HG02938 (cell line): ENCODE data around the gene UBR1.
"Not testable (repeated sequence)": the region's sequence is repeated elsewhere in the genome, so short reads cannot be mapped to it uniquely, and the experiment has no call there.

ENCODE experiments used
- ATAC-seq: cut with Tn5 transposase; IDR thresholded peaks from one replicate; pipeline ENCODE4 v1.9.1; 2021; ENCODE audit warnings: mild to moderate bottlenecking, moderate library complexity; ENCODE audit not compliant: unreplicated experiment

The UBR1 gene

DNA sequence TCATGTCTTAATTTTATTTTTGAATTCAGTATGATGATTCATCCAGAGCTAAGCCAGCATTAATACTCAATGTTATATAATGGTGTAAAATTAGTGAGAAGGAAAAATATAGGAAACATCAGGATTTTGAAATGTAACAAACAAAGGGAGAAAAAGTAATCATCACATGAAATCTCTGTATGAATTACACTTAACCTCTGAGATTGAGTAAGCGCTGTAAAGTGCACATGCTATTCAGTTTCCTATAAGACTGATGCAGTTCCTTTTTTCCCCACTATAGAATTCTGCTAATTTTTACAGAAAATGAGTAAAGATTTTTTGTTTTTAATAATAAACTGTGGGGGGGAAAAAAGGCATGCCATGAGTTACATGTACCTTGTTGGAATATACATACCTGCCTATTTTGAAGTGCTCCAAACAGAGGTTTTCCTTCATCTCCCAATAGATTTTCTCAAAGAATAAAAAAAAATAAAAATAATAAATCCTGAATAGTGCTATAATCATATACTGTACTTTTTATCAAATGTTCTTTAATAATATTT, 121.3 kb downstream of the UBR1 start:
- no peak for ATAC-seq

DNA sequence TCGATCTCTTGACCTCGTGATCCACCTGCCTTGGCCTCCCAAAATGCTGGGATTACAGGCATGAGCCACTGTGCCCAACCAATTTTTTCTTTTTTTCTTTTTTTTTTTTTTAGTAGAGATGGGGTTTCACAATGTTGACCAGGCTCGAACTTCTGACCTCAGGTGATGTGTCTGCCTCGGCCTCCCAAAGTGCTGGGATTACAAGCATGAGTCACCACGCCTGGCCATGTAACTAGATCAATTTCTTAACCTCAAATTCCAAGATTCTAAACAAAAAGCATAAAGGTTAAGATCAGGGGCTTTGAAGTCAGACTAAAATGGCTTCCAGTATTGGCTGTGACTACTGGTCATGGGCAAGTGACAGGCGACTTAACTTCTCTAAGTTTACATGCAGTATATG, 126.7 kb downstream of the UBR1 start:
- not testable (repeated sequence) for ATAC-seq

DNA sequence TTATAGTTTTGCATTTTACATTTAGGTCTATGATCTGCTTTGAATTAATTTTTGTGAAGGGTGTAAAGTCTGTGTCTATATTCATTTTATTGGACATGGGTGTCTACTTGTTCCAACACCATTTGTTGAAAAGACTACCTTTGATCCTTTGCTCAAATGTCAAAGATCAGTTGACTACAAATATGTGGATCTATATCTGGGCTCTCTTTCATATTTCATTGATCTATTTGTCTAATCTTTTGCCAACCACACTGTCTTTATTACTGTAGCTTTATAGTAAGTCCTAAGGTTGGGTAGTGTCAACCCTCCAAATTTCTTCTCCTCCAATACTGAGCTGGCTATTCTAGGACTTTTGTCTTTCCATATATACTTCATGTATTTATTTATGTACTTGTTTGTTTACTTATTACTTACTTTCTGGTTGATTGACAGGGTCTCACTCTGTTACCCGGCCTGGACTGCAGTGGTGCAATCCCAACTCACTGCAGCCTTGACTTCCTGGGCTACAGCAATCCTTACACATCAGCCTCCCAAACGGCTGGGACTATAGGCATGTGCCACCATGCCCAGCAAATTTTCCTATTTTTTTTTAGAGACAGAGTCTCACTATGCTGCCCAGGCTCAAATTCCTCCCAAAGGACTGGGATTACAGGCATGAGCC, 131.5 kb downstream of the UBR1 start:
- ATAC-seq, result no peak

DNA sequence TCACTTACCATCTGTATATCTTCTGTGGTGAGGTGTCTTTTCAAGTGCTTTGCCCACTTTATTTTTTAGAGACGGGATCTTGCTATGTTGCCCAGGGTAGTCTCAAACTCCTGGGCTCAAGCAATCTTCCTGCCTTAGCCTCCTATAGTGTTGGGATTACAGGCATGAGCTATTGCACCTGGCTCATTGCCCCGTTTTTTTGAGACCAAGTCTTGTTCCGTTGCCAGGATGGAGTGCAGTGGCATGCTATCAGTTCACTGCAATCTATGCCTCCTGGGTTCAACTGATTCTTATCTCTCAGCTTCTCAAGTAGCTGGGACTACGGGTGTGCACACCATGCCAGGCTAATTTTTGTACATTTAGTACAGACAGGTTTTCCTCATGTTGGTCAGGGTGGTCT, 132.7 kb downstream of the UBR1 start:
- ATAC-seq, result no peak

DNA sequence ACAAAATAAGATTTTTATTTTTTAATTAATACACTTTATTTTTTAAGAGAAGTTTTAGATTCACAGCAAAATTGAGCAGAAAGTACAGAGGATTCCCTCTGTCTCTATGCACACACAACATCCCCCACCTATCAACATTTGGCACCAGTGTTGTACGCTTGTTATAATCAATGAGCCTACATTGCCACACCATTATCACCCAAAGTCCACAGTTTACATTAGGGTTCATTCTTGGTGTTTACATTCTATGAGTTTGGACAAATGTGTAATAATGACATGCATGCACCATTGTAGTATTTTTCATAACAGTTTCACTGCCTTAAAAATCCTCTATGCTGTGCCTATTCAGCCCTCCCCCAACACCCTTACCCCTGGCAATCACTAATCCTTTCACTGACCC, 134.0 kb downstream of the UBR1 start:
- no peak for ATAC-seq

DNA sequence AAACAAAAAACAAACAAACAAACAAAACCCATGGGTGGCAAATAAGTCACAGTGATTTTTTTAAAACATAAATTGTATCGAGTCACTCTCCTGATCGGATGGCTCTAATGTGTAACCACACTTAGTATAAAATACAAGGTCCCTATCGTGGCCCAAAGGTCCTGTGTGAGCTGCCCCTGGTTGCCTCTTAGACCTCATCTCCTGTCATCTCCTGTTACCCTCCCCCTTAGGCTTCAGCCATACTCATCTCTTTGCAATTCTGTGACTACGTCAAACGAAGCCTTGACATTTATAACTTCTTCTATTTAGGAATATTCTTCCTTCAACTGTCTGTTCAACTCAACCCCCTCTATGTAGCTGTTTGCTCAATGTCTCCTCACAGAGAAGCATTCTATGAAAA, 141.4 kb downstream of the UBR1 start:
- ATAC-seq, result no peak

DNA sequence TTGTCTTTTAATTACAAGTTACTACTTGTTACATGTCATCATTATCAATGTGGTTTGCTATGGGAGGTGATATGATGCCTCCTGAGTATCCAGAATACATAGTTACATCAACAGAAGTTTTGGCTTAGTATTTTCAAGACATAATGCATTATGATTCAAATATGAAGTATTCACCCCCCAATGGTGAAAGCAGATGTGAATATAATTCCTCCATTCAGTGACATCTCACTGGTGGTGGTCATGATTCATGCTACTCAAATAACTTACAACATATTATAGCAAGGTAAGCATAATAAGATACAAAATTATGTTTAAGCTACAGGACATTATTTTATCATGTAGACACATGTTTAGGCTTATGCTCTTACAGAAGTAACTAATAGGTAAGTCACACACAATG, 150.3 kb downstream of the UBR1 start:
- ATAC-seq, result no peak

DNA sequence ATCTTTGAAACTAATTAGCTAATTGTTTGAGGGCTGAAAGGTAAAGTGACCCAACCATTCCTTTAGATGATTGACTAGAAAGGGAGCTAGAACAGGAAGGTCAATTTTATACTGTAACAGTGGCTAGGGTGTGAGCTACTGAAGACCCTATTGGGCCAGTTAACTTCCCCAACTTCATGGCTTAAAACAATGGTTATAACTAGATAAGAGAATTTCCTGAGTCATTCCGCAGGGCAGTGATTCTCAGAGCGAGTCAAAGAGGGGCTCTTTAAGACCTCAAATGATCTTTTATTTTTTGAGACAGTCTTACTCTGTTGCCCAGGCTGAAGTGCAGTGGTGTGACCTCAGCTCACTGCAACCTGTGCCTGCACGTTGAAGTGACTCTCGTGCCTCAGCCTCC, 151.5 kb downstream of the UBR1 start:
- ATAC-seq, result no peak

DNA sequence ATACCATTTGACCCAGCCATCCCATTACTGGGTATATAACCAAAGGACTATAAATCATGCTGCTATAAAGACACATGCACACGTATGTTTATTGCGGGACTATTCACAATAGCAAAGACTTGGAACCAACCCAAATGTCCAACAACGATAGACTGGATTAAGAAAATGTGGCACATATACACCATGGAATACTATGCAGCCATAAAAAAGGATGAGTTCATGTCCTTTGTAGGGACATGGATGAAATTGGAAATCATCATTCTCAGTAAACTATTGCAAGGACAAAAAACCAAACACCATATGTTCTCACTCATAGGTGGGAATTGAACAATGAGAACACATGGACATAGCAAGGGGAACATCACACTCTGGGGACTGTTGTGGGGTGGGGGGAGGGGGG, 156.9 kb downstream of the UBR1 start:
- not testable (repeated sequence) for ATAC-seq

DNA sequence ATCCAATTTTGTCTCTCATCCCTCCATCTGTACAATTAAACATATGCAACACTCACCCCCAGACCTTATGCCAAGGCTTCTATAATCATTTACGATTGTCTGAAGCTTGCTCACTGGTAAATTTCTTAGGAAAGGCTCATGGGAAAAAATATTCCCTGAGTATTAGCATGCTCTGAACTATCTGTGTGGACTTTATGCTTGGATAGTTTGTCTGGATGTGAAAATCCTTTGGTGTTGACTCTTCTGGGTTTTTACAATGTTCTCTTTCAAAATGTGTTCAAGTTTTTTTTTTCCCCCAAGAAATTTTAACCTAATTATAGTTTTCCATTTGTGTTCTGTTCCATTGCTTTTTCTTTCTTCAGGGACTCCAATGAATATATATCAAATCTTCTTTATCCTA, 165.3 kb downstream of the UBR1 start:
- no peak for ATAC-seq

DNA sequence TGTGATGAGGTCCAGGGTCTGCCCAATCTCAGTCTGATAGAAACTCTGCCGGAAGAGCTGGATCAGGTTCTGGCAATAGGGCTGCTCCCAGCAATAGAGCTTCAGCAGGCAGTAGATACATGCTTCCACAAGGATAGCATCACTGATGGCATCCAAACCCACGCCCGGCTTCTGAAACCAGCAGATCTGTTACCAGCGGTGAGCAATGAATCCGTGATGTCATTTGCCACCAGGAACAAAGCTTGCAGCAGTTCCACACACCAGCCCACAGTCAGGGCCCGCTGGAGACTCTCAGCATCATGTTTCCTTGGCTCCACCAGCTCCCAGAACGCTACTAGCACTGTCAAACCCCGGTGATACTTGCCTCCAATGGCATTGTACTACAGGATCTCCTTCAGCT, 166.0 kb downstream of the UBR1 start:
- no peak for ATAC-seq

DNA sequence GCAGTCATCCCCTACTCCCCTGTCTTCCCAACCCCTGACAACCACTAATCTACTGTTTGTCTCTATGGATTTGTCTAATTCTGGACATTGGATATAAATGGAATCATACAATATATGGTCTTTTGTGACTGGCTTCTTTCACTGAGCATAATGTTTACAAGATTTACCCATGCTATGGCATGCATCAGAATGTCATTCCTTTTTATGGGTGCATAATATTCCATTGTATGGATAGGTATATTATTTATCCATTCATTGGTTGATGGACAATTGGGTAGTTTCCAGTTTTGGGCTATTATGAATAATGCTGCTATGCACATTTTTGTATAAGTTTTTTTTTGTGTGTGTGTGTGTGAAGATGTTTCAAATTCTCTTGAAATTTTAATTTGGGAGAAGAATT, 168.7 kb downstream of the UBR1 start:
- ATAC-seq, result no peak

DNA sequence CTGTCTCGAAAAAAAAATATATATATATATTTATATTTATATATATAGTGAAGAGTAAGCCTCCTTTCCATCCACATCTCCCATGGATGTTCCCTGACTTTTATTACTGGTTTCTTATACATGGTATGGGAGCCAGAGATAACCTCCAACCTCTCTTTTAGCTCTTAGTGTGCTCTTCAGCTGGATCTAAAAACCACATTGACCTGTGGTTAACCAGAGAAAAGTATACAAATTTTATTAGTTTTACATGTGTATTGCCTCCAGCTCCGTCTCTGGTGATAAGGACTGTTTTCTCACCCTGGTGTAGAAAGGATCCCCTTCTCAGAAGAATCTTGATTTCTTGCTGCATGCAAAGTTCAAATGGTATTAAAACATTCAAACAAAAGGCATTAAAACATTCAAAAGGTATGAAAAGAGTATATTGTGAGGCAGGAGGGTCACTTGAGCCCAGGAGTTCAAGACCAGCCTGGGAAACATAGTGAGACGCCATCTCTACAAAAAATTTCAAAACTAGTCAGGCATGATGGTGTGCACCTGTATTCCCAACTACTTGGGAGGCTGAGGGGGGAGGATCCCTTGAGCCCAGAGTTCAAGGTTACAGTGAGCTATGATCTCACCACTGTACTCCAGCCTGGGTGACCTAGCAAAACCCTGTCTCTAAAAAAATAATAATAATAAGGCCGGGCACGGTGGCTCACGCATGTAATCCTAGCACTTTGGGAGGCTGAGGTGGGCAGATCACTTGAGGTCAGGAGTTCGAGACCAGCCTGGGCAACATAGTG, 171.8 kb downstream of the UBR1 start:
- no peak for ATAC-seq

DNA sequence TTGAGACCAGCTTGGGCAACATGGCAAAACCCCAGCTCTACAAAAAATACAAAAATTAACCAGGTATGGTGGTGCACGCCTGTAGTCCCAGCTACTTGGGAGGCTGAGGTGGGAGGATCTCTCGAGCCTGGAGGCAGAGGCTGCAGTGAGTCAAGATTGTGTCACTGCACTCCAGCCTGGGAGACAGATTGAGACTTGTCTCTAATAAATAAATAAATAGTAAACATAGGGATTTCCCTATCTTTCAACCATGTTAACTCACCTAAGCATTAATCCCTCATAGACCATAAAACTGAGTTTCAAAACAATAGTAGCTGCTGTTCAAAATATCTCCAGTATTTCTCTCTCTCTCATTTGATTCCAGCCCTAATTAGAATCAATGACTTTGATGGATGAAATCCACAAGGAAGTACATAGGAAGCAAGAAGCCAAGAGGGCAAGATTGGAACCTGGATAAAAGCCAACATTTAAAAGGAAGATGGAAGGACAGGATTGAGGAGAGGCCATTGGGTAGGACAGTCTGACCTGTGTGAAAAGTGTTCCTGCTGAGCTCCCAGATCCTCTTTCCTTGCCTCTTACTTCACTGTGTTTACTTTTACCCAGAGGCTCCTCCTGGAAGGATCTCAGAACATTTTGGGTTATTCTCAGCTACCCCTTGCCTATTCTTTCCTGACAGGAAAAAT, 172.9 kb downstream of the UBR1 start:
- ATAC-seq, result no peak

DNA sequence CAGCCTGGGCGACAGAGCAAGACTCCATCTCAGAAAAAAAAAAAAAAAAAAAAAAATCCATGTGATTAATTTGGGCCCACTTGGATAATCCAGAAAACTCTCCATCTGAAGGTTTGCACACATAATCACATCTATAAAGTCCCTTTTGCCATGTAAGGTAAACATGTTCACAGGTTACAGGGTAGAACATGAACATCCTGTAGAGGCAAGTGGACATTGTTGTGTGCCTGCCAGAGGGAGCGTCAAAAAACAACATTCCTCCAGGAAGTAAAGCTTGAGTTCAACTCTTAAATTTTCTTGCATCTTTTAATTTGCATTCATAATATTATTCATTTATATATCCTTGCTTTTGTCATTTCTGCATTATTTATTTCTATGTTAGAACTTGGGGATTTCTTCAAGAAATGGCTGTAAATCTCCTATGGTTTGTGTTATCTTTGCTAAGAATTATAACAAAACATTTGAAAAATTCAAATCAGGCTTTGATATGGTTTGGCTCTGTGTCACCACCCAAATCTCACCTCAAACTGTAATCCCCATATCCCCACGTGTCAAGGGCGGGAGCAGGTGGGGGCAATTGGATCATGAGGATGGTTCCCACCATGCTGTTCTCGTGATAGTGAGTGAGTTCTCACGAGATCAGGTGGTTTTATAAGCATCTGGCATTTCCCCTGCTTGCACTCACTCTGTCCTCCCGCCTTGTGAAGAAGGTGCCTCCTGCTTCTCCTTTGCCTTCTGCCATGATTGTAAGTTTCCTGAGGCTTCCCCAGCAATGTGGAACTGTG, 173.9 kb downstream of the UBR1 start:
- ATAC-seq, result no peak

DNA sequence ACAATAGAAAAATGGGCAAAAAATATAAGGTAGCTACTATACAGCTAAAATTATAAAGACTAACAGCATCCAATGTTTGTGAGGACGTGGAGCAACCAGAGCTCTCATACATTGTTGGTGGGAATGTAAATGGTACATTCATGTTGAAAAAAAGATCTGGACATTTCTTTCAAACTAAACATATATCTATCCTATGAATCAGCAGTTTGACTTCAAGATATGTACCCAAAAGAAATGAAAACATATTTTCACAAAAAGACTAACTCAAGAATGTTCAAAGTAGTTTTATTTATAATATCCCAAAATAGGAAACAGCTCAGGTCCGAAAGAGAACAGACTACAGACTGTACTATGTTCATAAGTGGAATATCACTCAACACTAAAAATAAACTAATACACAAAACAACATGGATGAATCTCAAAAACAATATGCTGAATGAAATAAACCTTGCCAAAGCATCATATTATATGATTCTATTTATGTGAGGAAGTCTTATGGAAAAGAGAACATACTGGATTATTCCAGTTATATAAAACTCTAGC, 176.5 kb downstream of the UBR1 start:
- no peak for ATAC-seq

DNA sequence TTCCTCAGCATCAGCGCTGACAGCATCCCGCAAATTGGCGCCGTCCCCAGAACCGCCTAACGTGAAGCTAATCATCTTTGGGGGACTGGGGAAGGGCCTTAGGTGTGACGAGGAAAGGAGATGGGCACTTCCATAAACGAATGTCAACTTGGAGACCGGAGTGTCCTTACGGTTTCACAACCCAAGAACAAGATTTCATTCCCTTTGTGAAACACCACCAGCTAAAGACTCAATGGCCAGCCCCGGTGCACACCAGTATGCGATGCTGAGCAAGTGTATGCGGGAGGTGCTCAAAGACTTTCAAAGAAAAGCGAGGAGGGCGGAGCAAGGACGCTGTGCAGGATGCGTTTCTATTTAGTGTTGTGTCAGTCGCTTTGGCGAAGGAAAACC, 184.5 kb downstream of the UBR1 start:
- ATAC-seq, result no peak

DNA sequence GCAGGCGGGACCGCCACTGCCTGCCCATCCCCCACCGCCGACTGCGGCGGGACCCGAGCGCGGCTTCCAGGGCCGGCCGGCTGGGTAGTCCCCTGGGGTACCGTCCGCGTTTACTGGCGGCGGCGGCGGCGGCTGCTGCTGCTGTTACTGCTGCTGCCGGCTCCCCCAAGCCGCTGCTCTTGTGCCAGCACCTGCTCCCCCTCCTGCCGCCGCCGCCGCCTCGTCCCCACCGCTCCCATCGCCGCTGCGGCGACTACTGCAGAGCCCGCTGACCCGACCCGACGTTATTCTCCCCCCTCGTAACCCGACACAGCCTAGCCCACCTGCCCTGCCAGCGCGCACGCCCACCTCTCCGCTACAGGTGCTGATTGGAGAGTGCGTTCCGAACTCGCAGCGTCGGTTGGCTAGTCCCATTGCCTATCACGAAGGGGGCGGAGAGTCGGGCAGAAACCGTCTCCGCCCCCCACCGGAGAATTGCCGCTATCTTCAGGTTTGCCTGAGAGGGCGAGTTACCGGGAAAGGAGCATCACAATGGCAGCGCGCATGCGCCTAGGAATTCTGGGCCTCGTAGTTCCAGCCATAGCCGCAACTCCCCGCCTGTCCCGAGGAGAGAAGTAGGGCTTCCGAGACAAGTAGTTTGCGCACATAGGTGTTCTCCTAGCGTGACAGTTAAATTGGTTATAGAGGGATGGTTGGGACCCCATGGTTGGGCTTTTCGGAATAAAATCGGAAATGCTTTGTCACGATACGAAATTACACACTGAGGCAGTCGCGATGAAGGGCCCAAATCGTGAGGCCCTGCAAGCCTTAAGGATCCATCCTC, 185.1 kb downstream of the UBR1 start, which contains the start of gene TTBK2:
TSS of gene TTBK2 (minus strand) at position 260 of the 823 bp plus-strand sequence. CDS start 42,161 bp downstream, outside the sequence.
- peak; percentile 93 for ATAC-seq

DNA sequence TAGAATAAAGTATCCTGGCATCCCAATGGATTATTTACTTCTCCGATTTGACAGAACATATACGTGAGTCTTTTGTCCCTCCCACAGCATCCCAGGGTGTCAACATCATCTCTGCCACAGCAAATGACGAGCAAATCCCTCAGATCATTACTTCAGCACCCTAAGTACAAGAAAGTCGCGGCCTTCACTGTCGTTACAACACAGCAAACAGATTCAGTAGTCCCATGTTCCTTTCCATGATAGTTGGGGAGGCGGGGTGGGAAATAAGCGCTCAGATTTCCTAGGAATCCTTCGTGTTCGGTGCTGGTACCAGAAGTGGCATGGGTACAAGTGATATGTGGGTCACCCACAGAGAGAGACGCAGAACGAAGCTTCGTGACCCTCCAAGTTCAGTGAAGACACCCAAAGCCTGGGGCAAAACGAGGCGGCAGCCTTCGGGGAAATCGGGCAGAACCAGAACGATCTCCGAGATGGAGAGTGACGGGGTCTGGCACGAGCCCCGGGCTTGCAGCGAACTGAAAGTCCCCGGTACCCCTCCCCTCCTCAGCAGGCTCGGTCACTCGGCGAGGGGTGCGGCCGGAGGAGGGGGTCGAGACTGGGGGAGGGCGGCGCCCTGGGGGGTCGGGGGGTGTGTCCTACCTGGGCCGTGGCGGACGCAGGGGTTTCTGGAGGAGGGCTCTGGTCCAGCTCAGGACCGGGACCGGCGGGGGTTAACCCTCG, 185.9 kb downstream of the UBR1 start:
- no peak for ATAC-seq
